ENCODE measurements around the gene CADM1. TPM values are rescaled to one million over a fixed set of nuclear protein-coding genes. Genes with fewer than 3 reads are reported as not detected.

The CADM1 gene
- total and polyA plus RNA-seq, 9 of the 15 experiments (the other 6 are each of a cell fraction or from before 2014, with no cell fraction given) = 0.42 TPM; not detected in 8

DNA sequence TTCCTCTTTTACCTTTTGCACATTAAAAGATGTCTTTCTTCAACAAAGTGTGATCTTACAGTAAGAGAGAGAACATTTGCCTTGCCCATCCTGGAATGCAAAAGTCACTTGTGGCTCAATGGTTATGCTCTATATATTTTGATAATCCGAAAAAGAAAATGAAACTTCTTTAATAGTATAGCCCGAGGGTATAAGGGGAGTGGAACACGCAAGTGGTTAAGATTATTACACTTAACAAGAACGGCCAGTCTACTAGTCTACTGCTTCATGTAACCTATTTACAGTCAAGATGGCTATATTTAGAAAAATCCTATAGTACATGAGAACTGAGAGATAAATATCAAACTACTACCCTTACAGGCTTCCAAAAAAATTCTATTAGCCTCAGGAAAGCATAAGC, 86.1 kb downstream of the CADM1 start:
- Histone ChIP-seq H3K4me3 (no peak overlapping the region), H3K27ac (ENCODE audit: extremely low read depth, low read depth, low read length) (no peak overlapping the region), H2AFZ (ENCODE audit: low read depth, low read length) (no peak overlapping the region), H3K9me3 (replicated peaks; ENCODE audit: control insufficient read depth, insufficient read depth, low read depth, low read length) (no peaks in the 10 kb centered on the region), H3K27me3 (ENCODE audit: control insufficient read depth in 2 of 2, insufficient read depth in 2 of 2, low read length in 2 of 2) (no peaks in the 10 kb centered on the region), H4K20me1 (replicated peaks; ENCODE audit: control insufficient read depth, insufficient read depth, low read length) (no peaks in the 10 kb centered on the region), H3K36me3 (ENCODE audit: control insufficient read depth, insufficient read depth, low read length) (no peaks in the 10 kb centered on the region), H3K4me1 (replicated peaks in 1 of 2; ENCODE audit: control insufficient read depth in 2 of 2, insufficient read depth in 2 of 2, low read length in 2 of 2) (no peaks in the 10 kb centered on the region), H3K79me2 (ENCODE audit: control insufficient read depth, insufficient read depth, low read length) (no peaks in the 10 kb centered on the region), H3K9ac (ENCODE audit: insufficient read depth in 1 of 2, low read depth in 2 of 2, low read length in 2 of 2) (no peak overlapping the region), H3K9me1 (ENCODE audit: control insufficient read depth, insufficient read depth, low read length) (no peaks in the 10 kb centered on the region), H3K4me2 (ENCODE audit: insufficient read depth, low read length) (no peak overlapping the region)
- in situ Hi-C loops (cut with MboI) (no loop called here), intact Hi-C loops (cut with micrococcal nuclease) (no loop called here)
- POLR2A ChIA-PET = no interaction called here
- no peak for FAIRE-seq
- CTCF ChIA-PET (ENCODE audit: low intra/inter-chr PET ratio) = no interaction called here
- DNase-seq (ENCODE audit: extremely low read depth in 1 of 4, low spot score in 3 of 4) = no peak
- 0% methylated on average over 4 of the region's 4 CpGs for WGBS (ENCODE audit: insufficient coverage, low coverage, missing lambda C conversion rate)
- no TSS peak for BruUV-seq (replicated peaks)
- no peak for ATAC-seq
- TF ChIP-seq NFIC (IDR thresholded peaks at IDR 0.05) (no peak), IRF2 (CRISPR knock-in tag; IDR thresholded peaks at IDR 0.05) (no peak), ZSCAN32 (CRISPR knock-in tag; IDR thresholded peaks at IDR 0.05) (no peak), ETV1 (tag; conservative IDR thresholded peaks at IDR 0.05; ENCODE audit: low read depth) (no peak), SRSF7 (optimal IDR thresholded peaks at IDR 0.05; ENCODE audit: low read depth, low read length) (no peak), RBM14 (IDR thresholded peaks at IDR 0.05; ENCODE audit: borderline replicate concordance, insufficient read depth, low read depth, low read length) (no peak), TAF1 (IDR thresholded peaks at IDR 0.05; ENCODE audit: control insufficient read depth, extremely low read depth, insufficient read depth, low read length, severe bottlenecking) (no peak), SMAD1 (IDR thresholded peaks at IDR 0.05; ENCODE audit: low read depth, low read length, partially characterized antibody) (no peak), ZNF282 (CRISPR knock-in tag; IDR thresholded peaks at IDR 0.05) (no peak), NFYB (IDR thresholded peaks at IDR 0.05; ENCODE audit: extremely low read depth, insufficient read length) (no peak), DPF2 (IDR thresholded peaks at IDR 0.05) (no peak), SNRNP70 (optimal IDR thresholded peaks at IDR 0.05; ENCODE audit: low read depth, low read length) (no peak), ESRRA (IDR thresholded peaks at IDR 0.05; ENCODE audit: borderline replicate concordance, low read depth) (no peak)
- TF ChIP-seq, protein P1, sequence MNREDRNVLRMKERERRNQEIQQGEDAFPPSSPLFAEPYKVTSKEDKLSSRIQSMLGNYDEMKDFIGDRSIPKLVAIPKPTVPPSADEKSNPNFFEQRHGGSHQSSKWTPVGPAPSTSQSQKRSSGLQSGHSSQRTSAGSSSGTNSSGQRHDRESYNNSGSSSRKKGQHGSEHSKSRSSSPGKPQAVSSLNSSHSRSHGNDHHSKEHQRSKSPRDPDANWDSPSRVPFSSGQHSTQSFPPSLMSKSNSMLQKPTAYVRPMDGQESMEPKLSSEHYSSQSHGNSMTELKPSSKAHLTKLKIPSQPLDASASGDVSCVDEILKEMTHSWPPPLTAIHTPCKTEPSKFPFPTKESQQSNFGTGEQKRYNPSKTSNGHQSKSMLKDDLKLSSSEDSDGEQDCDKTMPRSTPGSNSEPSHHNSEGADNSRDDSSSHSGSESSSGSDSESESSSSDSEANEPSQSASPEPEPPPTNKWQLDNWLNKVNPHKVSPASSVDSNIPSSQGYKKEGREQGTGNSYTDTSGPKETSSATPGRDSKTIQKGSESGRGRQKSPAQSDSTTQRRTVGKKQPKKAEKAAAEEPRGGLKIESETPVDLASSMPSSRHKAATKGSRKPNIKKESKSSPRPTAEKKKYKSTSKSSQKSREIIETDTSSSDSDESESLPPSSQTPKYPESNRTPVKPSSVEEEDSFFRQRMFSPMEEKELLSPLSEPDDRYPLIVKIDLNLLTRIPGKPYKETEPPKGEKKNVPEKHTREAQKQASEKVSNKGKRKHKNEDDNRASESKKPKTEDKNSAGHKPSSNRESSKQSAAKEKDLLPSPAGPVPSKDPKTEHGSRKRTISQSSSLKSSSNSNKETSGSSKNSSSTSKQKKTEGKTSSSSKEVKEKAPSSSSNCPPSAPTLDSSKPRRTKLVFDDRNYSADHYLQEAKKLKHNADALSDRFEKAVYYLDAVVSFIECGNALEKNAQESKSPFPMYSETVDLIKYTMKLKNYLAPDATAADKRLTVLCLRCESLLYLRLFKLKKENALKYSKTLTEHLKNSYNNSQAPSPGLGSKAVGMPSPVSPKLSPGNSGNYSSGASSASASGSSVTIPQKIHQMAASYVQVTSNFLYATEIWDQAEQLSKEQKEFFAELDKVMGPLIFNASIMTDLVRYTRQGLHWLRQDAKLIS (CRISPR knock-in tag; IDR thresholded peaks at IDR 0.05) = no peak
- TF ChIP-seq, protein P2, sequence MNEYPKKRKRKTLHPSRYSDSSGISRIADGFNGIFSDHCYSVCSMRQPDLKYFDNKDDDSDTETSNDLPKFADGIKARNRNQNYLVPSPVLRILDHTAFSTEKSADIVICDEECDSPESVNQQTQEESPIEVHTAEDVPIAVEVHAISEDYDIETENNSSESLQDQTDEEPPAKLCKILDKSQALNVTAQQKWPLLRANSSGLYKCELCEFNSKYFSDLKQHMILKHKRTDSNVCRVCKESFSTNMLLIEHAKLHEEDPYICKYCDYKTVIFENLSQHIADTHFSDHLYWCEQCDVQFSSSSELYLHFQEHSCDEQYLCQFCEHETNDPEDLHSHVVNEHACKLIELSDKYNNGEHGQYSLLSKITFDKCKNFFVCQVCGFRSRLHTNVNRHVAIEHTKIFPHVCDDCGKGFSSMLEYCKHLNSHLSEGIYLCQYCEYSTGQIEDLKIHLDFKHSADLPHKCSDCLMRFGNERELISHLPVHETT (CRISPR knock-in tag; conservative IDR thresholded peaks at IDR 0.05 in 1 of 2, IDR thresholded peaks at IDR 0.05 in 1 of 2) = no peak
- TF ChIP-seq, protein P3, sequence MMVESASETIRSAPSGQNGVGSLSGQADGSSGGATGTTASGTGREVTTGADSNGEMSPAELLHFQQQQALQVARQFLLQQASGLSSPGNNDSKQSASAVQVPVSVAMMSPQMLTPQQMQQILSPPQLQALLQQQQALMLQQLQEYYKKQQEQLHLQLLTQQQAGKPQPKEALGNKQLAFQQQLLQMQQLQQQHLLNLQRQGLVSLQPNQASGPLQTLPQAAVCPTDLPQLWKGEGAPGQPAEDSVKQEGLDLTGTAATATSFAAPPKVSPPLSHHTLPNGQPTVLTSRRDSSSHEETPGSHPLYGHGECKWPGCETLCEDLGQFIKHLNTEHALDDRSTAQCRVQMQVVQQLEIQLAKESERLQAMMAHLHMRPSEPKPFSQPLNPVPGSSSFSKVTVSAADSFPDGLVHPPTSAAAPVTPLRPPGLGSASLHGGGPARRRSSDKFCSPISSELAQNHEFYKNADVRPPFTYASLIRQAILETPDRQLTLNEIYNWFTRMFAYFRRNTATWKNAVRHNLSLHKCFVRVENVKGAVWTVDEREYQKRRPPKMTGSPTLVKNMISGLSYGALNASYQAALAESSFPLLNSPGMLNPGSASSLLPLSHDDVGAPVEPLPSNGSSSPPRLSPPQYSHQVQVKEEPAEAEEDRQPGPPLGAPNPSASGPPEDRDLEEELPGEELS (CRISPR knock-in tag; IDR thresholded peaks at IDR 0.05; ENCODE audit: borderline replicate concordance) = no peak

Measured in K562 (cell line).